ENCODE results near the gene RNF115. TPM values are rescaled to one million over a fixed set of nuclear protein-coding genes. Genes with fewer than 3 reads are reported as not detected.

The RNF115 gene
- total RNA-seq, 1 experiment from 2014 or later, result 11.0 TPM

GRCh38 chr1:145782272-145783099 lies 41.4 kb downstream of the RNF115 start:
- Histone ChIP-seq H2BK12ac (ENCODE audit: insufficient read length, low read depth, low read length) (no peak overlapping the region), H2BK20ac (ENCODE audit: low read depth, low read length, poor library complexity, severe bottlenecking) (no peak overlapping the region), H3T11ph (ENCODE audit: low read length) (no peak overlapping the region), H3K4me1 (ENCODE audit: insufficient read depth, low read length) (no peaks in the 10 kb centered on the region), H3K23ac (ENCODE audit: insufficient read length, low read depth, low read length) (no peak overlapping the region), H3K9me3 (ENCODE audit: control insufficient read depth, low read depth, low read length) (no peaks in the 10 kb centered on the region), H2BK15ac (ENCODE audit: low read depth, low read length) (no peak overlapping the region), H4K8ac (replicated peaks; ENCODE audit: insufficient read length, low read depth, low read length) (no peak overlapping the region), H3K56ac (ENCODE audit: insufficient read length, low read depth, low read length) (no peak overlapping the region), H2BK5ac (ENCODE audit: insufficient read length, low read length) (no peak overlapping the region), H4K20me1 (ENCODE audit: control insufficient read depth, insufficient read depth, insufficient read length) (no peaks in the 10 kb centered on the region), H2BK120ac (ENCODE audit: low read depth, low read length, poor library complexity, severe bottlenecking) (no peak overlapping the region), H3K27me3 (ENCODE audit: insufficient read depth, low read length) (no peaks in the 10 kb centered on the region), H3K9ac (ENCODE audit: extremely low read depth, insufficient read length, low read length) (no peak overlapping the region), H4K91ac (ENCODE audit: insufficient read length, low read depth, low read length) (no peak overlapping the region), H3K23me2 (ENCODE audit: insufficient read length, low read depth, low read length, poor library complexity, severe bottlenecking) (no peaks in the 10 kb centered on the region), H3K79me1 (ENCODE audit: insufficient read depth, low read depth, low read length, poor library complexity, severe bottlenecking) (no peaks in the 10 kb centered on the region), H2AFZ (ENCODE audit: low read length) (no peak overlapping the region), H3K27ac (ENCODE audit: insufficient read length, low read depth, low read length) (no peak overlapping the region), H3K4ac (ENCODE audit: low read depth, low read length) (no peak overlapping the region), H2AK5ac (ENCODE audit: insufficient read length, low read length) (no peak overlapping the region), H4K5ac (ENCODE audit: insufficient read length, low read depth, low read length) (no peak overlapping the region), H3K4me2 (ENCODE audit: insufficient read depth, insufficient read length, low read length) (no peak overlapping the region), H3K18ac (ENCODE audit: insufficient read length, low read depth, low read length) (no peak overlapping the region), H3K14ac (ENCODE audit: insufficient read depth, low read length) (no peak overlapping the region), H3K79me2 (ENCODE audit: insufficient read depth, low read length) (no peaks in the 10 kb centered on the region)
- DNase-seq, result no peak
- H3K9me3 Mint-ChIP-seq, result no peaks in the 10 kb centered on the region
- no peaks in the 10 kb centered on the region for H3K27me3 Mint-ChIP-seq (ENCODE audit: low read depth)
- TF ChIP-seq, protein P1, sequence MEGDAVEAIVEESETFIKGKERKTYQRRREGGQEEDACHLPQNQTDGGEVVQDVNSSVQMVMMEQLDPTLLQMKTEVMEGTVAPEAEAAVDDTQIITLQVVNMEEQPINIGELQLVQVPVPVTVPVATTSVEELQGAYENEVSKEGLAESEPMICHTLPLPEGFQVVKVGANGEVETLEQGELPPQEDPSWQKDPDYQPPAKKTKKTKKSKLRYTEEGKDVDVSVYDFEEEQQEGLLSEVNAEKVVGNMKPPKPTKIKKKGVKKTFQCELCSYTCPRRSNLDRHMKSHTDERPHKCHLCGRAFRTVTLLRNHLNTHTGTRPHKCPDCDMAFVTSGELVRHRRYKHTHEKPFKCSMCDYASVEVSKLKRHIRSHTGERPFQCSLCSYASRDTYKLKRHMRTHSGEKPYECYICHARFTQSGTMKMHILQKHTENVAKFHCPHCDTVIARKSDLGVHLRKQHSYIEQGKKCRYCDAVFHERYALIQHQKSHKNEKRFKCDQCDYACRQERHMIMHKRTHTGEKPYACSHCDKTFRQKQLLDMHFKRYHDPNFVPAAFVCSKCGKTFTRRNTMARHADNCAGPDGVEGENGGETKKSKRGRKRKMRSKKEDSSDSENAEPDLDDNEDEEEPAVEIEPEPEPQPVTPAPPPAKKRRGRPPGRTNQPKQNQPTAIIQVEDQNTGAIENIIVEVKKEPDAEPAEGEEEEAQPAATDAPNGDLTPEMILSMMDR (conservative IDR thresholded peaks at IDR 0.05), result no peak
- H3K36me3 Mint-ChIP-seq (ENCODE audit: insufficient read depth in 1 of 3, low read depth in 3 of 3), result peaks cover 0 to 7% (median 5%) of the 10 kb centered on the region in 3 experiments; a peak in 2 of 7 replicates
- no CpG with 5 or more reads among the region's 10 CpGs for WGBS (ENCODE audit: extremely low coverage, insufficient read length, low lambda C conversion rate)
- H3K4me3 Mint-ChIP-seq, result no peak overlapping the region
- no peak overlapping the region; a peak in 1 of 7 replicates for H3K27ac Mint-ChIP-seq
- peaks cover 3 to 14% of the 10 kb centered on the region in 2 experiments; a peak in 2 of 4 replicates for H3K4me1 Mint-ChIP-seq
